Measurements from ENCODE around the gene KLF16. TPM values are rescaled to one million over a fixed set of nuclear protein-coding genes. Genes with fewer than 3 reads are reported as not detected.

KLF16 gene
- total and polyA plus RNA-seq, 9 of the 15 experiments (the other 6 are each of a cell fraction or from before 2014, with no cell fraction given) = 0.04 to 60.4 (median 6.8) TPM

DNA sequence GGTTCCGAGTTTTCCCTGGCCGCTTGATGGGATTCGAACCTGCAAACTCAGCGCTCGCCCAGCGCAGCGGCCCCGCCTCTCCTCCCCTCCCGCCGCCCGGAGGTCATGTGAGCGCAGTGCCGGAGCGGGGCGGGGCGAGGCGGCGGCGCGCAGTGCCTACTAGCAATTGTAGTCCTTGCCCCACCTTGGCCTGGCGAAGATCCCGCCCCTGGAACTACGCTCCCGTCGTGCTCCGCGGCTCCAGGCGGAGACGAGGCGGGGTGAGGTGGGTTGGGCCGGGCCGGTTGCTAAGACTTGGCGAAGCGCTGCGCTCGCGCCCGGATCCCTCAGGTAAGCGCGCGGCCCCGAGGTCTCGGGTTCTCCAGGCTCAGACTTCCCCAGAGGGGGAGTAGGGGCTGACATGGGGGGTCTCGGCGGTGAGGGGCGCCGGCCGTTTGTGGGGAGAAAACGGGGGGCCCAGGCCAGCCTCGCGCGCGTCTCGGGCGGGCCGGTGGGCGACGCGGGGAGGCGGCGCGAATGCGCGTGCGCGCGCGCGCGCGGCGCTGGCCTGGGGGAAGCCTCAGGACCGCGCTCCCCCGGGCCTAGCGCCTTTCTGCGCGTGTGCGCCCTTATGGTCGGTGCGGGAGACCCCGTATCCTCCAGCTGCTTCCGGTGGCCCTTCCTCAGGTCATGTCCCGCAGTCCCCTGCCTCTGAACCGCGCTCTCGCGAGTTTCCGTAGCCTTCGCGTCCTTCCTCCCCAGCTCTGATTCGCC lies 41.9 kb upstream of the KLF16 start, which contains the start of the genes ADAT3 and SCAMP4 (continued):
- TF ChIP-seq, protein P1, sequence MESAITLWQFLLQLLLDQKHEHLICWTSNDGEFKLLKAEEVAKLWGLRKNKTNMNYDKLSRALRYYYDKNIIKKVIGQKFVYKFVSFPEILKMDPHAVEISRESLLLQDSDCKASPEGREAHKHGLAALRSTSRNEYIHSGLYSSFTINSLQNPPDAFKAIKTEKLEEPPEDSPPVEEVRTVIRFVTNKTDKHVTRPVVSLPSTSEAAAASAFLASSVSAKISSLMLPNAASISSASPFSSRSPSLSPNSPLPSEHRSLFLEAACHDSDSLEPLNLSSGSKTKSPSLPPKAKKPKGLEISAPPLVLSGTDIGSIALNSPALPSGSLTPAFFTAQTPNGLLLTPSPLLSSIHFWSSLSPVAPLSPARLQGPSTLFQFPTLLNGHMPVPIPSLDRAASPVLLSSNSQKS (CRISPR knock-in tag; IDR thresholded peaks at IDR 0.05) = no peak
- TF ChIP-seq SRSF9 (IDR thresholded peaks at IDR 0.05; ENCODE audit: borderline replicate concordance, low read depth, low read length) (no peak), NFRKB (IDR thresholded peaks at IDR 0.05; ENCODE audit: low read depth) (no peak), FIP1L1 (IDR thresholded peaks at IDR 0.05; ENCODE audit: low read depth, low read length, poor library complexity, severe bottlenecking) (peak; percentile 65), NCOA6 (IDR thresholded peaks at IDR 0.05) (no peak), ZNF3 (CRISPR knock-in tag; IDR thresholded peaks at IDR 0.05) (no peak), SMARCA4 (IDR thresholded peaks at IDR 0.05) (no peak), HCFC1 (IDR thresholded peaks at IDR 0.05; ENCODE audit: low read depth, low read length) (peak; percentile 99), MTA2 (IDR thresholded peaks at IDR 0.05; ENCODE audit: low read depth) (peak; percentile 66; the same call in 1 of the 2 replicates), FOXP1 (CRISPR knock-in tag; IDR thresholded peaks at IDR 0.05) (no peak; the same call in 1 of the 2 replicates), HIVEP1 (CRISPR knock-in tag; IDR thresholded peaks at IDR 0.05) (no peak), ZNF41 (CRISPR knock-in tag; conservative IDR thresholded peaks at IDR 0.05) (peak; percentile 62; the same call in 1 of the 2 replicates), GTF2A2 (tag; IDR thresholded peaks at IDR 0.05) (no peak), XRCC4 (IDR thresholded peaks at IDR 0.05; ENCODE audit: extremely low read depth, insufficient read depth, insufficient read length) (no peak), SIRT6 (IDR thresholded peaks at IDR 0.05; ENCODE audit: low read depth, low read length) (no peak), TFAM (CRISPR knock-in tag; conservative IDR thresholded peaks at IDR 0.05) (no peak), MEIS2 (IDR thresholded peaks at IDR 0.05; ENCODE audit: partially characterized antibody) (peak; percentile 63), RAD21 (CRISPR knock-in tag; conservative IDR thresholded peaks at IDR 0.05 in 1 of 2, IDR thresholded peaks at IDR 0.05 in 1 of 2) (no peak), ZNF57 (CRISPR knock-in tag; IDR thresholded peaks at IDR 0.05) (no peak)
- TF ChIP-seq, protein P2, sequence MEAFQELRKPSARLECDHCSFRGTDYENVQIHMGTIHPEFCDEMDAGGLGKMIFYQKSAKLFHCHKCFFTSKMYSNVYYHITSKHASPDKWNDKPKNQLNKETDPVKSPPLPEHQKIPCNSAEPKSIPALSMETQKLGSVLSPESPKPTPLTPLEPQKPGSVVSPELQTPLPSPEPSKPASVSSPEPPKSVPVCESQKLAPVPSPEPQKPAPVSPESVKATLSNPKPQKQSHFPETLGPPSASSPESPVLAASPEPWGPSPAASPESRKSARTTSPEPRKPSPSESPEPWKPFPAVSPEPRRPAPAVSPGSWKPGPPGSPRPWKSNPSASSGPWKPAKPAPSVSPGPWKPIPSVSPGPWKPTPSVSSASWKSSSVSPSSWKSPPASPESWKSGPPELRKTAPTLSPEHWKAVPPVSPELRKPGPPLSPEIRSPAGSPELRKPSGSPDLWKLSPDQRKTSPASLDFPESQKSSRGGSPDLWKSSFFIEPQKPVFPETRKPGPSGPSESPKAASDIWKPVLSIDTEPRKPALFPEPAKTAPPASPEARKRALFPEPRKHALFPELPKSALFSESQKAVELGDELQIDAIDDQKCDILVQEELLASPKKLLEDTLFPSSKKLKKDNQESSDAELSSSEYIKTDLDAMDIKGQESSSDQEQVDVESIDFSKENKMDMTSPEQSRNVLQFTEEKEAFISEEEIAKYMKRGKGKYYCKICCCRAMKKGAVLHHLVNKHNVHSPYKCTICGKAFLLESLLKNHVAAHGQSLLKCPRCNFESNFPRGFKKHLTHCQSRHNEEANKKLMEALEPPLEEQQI (IDR thresholded peaks at IDR 0.05) = no peak
- TF ChIP-seq, protein P3, sequence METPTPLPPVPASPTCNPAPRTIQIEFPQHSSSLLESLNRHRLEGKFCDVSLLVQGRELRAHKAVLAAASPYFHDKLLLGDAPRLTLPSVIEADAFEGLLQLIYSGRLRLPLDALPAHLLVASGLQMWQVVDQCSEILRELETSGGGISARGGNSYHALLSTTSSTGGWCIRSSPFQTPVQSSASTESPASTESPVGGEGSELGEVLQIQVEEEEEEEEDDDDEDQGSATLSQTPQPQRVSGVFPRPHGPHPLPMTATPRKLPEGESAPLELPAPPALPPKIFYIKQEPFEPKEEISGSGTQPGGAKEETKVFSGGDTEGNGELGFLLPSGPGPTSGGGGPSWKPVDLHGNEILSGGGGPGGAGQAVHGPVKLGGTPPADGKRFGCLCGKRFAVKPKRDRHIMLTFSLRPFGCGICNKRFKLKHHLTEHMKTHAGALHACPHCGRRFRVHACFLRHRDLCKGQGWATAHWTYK (CRISPR knock-in tag; IDR thresholded peaks at IDR 0.05) = peak; percentile 75
- TF ChIP-seq, protein P4, sequence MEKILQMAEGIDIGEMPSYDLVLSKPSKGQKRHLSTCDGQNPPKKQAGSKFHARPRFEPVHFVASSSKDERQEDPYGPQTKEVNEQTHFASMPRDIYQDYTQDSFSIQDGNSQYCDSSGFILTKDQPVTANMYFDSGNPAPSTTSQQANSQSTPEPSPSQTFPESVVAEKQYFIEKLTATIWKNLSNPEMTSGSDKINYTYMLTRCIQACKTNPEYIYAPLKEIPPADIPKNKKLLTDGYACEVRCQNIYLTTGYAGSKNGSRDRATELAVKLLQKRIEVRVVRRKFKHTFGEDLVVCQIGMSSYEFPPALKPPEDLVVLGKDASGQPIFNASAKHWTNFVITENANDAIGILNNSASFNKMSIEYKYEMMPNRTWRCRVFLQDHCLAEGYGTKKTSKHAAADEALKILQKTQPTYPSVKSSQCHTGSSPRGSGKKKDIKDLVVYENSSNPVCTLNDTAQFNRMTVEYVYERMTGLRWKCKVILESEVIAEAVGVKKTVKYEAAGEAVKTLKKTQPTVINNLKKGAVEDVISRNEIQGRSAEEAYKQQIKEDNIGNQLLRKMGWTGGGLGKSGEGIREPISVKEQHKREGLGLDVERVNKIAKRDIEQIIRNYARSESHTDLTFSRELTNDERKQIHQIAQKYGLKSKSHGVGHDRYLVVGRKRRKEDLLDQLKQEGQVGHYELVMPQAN (IDR thresholded peaks at IDR 0.05; ENCODE audit: borderline replicate concordance) = no peak; the same call in 1 of the 2 replicates
